Activated CD4-positive, alpha-beta T cell treated with anti-CD3 and anti-CD28 coated beads for 36 hours (primary cell): ENCODE data around the gene NRAS. TPM values are rescaled to one million over a fixed set of nuclear protein-coding genes. Genes with fewer than 3 reads are reported as not detected.

Experiments
- ATAC-seq: fragments of 200-7000 bp; cut with Tn5 transposase; one replicate; pipeline ENCODE4 v1.10.0; 2021; ENCODE audit warnings: mild to moderate bottlenecking, moderate library complexity
- CTCF ChIA-PET: fragments of 350-600 bp; sonication (Branson Sonifier 250); formaldehyde crosslinking; loops from one replicate; lab custom pipeline; 2021; ENCODE audit warnings: antibody characterized with exemption; lab: Charles Lee
- POLR2A ChIA-PET: fragments of 350-600 bp; sonication (Branson Sonifier 250); formaldehyde crosslinking; loops from one replicate; lab custom pipeline; 2021; ENCODE audit warnings: antibody characterized with exemption, inconsistent platforms; lab: Charles Lee
- DNase-seq: peaks from one replicate; pipeline ENCODE4 v3.0.0-alpha.2; 2020
- H3K27ac Mint-ChIP-seq: one replicate; pipeline ENCODE4 v1.8.0; 2021; ENCODE audit warnings: mixed read lengths
- H3K27me3 Mint-ChIP-seq: one replicate; pipeline ENCODE4 v1.8.0; 2021; ENCODE audit warnings: mixed read lengths
- H3K36me3 Mint-ChIP-seq: one replicate; pipeline ENCODE4 v1.8.0; 2021; ENCODE audit warnings: low read depth, mixed read lengths
- H3K4me1 Mint-ChIP-seq: one replicate; pipeline ENCODE4 v1.8.0; 2021; ENCODE audit warnings: mixed read lengths
- H3K4me3 Mint-ChIP-seq: one replicate; pipeline ENCODE4 v1.8.0; 2021; ENCODE audit warnings: mild to moderate bottlenecking, moderate library complexity, mixed read lengths
- H3K9me3 Mint-ChIP-seq: one replicate; pipeline ENCODE4 v1.8.0; 2021; ENCODE audit warnings: low read depth, mixed read lengths
- intact Hi-C, 2 experiments: fragments of 100-400 bp; cut with DNase I in 1 of 2; cut with micrococcal nuclease in 1 of 2; formaldehyde crosslinking; loops; one replicate each; pipeline versions ENCODE4 v1.14.2 to v1.15.1; 2022 to 2024; cut with DNase I, micrococcal nuclease
- total RNA-seq, 2 experiments: library from RNA; stranded (reverse); gene quantifications; one replicate each; pipeline ENCODE4 v1.2.3, GENCODE V29; 2021

Gene NRAS
- total RNA-seq, 2 experiments from 2014 or later, result 53.0 to 55.0 TPM

DNA sequence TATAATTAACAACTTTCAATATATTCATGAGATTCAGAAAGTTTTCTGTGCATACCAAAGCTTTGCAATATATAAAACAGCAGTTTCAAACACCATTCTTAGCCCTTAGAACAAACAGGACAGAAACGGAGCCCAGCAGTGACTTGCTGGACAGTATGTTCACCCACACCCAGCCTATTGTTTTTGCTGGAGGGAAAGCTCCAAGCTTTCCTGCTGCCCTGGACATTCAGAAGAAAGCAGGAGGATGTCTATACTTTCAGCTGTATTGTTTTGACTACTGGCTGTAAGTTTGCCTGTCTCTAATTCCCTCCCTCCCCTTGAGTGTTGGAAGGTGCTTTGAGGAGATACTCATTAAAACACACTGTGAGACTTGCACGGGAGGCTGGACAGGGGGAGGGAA lies 56.3 kb downstream of the NRAS start:
- CTCF ChIA-PET, result interaction anchor here (1.1 to 1.2 kb wide), 2 partner anchors 9 to 12 kb away, joined by 4 to 7 read pairs; partner anchors contain the start of gene DENND2C
- H3K4me3 Mint-ChIP-seq, result no peak overlapping the region
- no peak for DNase-seq

More for the DNA sequence above, 56.3 kb downstream of the NRAS start:
- POLR2A ChIA-PET, result no interaction called here
- Mint-ChIP-seq H3K36me3 (no peaks in the 10 kb centered on the region), H3K9me3 (no peaks in the 10 kb centered on the region), H3K4me1 (no peaks in the 10 kb centered on the region), H3K27me3 (peaks cover 13% of the 10 kb centered on the region), H3K27ac (no peak overlapping the region)
- ATAC-seq, result no peak
- intact Hi-C loops, result no loop called here

Other genes starting within 250 kb of the NRAS start
- gene TRIM33, start 205.6 kb downstream of the NRAS start, total RNA-seq, result 10 to 100 TPM; 32.5 to 41.6 TPM
- 10 to 100 TPM; 54.1 to 54.8 TPM for gene BCAS2, start 135.2 kb downstream of the NRAS start, total RNA-seq
- under 1 TPM; 0.65 to 0.73 TPM for gene DENND2C, start 46.7 kb downstream of the NRAS start, total RNA-seq
- under 1 TPM in 1 of 2 experiments, not detected in 1; 0.23 TPM for gene AMPD1, start 21.2 kb downstream of the NRAS start, total RNA-seq
- gene CSDE1, start 41.2 kb upstream of the NRAS start, total RNA-seq, result 100 to 1,000 TPM; 458 to 553 TPM
- 10 to 100 TPM; 56.9 to 67.2 TPM for gene SIKE1, start 63.9 kb upstream of the NRAS start, total RNA-seq
- gene SYCP1, start 138.1 kb upstream of the NRAS start, total RNA-seq, result not detected